HFF-Myc (cell line): ENCODE measurements around the gene EVI5.

Experiments used
- DNase-seq: peaks from one replicate; pipeline ENCODE4 v3.0.0-alpha.2; 2011; ENCODE audit warnings: low read depth; ENCODE audit errors: extremely low read depth
- H3K4me3 ChIP-seq: replicated peaks from 2 replicates; pipeline ENCODE4 v1.5.1; 2011; ENCODE audit warnings: low read depth, mild to moderate bottlenecking, control low read depth, low read length
- CTCF ChIP-seq: IDR thresholded peaks from 2 replicates; pipeline ENCODE4 v1.5.1; 2012; ENCODE audit warnings: mild to moderate bottlenecking, low read depth, low read length, control low read depth; ENCODE audit errors: missing control alignments

EVI5 gene

DNA sequence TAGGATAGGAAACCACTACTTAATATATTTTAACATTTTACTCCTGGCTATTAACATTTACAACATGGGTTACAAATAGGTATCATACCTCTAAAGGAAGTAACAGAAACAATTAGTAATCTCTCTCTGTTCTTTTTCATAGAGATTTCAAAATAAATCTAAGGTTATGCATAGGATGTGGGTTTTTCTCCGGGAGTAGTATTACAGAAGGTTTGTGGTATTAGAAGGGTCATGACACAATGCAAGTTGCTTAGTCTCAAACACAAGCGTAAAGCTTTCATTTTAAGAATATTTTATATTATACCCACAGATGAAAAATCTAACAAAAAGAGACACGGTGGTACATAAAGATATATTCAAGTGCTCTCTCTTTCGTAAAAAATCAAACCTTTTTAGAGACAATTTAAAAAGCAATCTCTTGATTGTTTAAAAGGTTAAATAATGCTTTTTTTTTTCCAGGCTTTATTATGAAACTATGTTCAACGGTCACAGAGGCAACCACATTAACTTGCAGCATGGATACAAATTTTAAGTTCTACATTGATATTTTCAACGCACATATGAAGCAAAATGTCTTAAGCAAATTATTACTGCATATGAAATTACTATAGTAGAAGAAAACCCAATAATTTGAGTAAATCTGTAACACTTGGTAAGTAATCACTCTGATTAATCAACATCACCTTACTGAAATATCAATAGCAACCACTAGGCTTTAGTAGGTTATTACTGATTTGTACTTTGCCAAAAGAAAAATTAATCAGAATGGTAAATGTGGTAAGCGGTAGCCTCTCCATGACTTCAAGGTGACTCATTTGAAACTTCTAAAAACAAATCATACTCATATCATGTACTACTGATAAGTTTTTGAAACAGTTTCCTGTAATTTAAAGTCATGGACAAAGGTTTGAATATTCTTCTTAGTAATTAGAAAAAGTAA lies 200.8 kb downstream of the EVI5 start:
- DNase-seq: no peak
- no peak overlapping the region for H3K4me3 ChIP-seq
- TF ChIP-seq CTCF: no peak

GRCh38 chr1:92577261-92577895 lies 207.5 kb downstream of the EVI5 start:
- H3K4me3 ChIP-seq: no peak overlapping the region
- no peak for DNase-seq
- no peak for TF ChIP-seq CTCF

GRCh38 chr1:92575123-92575522 lies 209.8 kb downstream of the EVI5 start:
- TF ChIP-seq CTCF: no peak
- DNase-seq: no peak
- H3K4me3 ChIP-seq: no peak overlapping the region

GRCh38 chr1:92572520-92572919 lies 212.4 kb downstream of the EVI5 start:
- no peak overlapping the region for H3K4me3 ChIP-seq
- TF ChIP-seq CTCF: no peak
- DNase-seq: no peak

- no peak for TF ChIP-seq CTCF
- no peak overlapping the region for H3K4me3 ChIP-seq
- DNase-seq: no peak
These were observed 213.3 kb downstream of the EVI5 start for GRCh38 chr1:92571578-92571977.

DNA sequence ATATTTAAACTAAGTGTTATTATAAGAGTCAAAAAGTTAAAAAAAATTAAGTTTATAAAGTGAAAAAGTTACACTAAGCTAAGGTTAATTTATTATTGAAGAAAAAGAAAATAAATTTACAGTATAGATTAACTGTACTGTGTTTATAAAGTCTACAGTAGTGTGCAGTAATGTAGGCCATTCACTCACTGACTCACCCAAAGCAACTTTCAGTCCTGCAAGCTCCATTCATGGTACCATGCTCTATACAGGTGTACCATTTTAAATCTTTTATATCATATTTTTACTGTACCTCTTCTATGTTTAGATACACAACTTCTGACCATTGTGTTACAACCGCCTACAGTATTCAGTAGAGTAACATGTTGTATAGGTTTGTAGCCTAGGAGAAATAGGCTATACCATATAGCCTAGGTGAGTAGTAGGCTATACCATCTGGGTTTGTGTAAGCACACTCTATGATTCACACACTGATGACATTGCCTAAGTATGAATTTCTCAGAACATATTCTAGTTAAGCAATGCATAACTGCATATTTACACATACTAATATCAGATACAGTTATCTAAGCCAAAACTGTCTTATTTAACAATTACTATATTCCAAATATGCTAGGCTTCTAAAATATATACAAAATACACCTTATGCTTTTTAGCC lies 217.6 kb downstream of the EVI5 start:
- DNase-seq: no peak
- no peak for TF ChIP-seq CTCF
- no peak overlapping the region for H3K4me3 ChIP-seq
